HEK293 (cell line): ENCODE results near the gene ZFAND3.

Source experiments
- CTCF ChIA-PET: fragments of 350-600 bp; formaldehyde crosslinking; extraction: SDS; loops from one replicate; lab custom pipeline; 2021; ENCODE audit warnings: antibody characterized with exemption; lab: Yijun Ruan, JAX
- POLR2A ChIA-PET: fragments of 300-600 bp; formaldehyde crosslinking; extraction: SDS; loops from one replicate; lab custom pipeline; 2020; ENCODE audit warnings: antibody characterized with exemption, inconsistent platforms; lab: Yijun Ruan, JAX
- H3K27ac ChIP-seq: fragments of 200-500 bp; sonication (Bioruptor generic); 2 replicates; pipeline ENCODE4 v1.5.1; 2014; ENCODE audit warnings: low read depth, low read length, control low read depth, inconsistent platforms; ENCODE audit errors: extremely low read depth
- H3K36me3 ChIP-seq, 2 experiments: fragments of 200-500 bp in 1 of 2; sonication (Bioruptor generic) in 1 of 2; 1 replicate in 1 of 2; 2 replicates in 1 of 2; pipeline ENCODE4 v1.5.1; 2014 to 2017; ENCODE audit warnings: inconsistent platforms in 2 of 2, low read length in 2 of 2; ENCODE audit not compliant: control insufficient read depth in 2 of 2, insufficient read depth in 1 of 2
- H3K4me1 ChIP-seq: fragments of 200-500 bp; sonication (Bioruptor generic); 2 replicates; pipeline ENCODE4 v1.5.1; 2014; ENCODE audit warnings: mild to moderate bottlenecking, low read length, inconsistent platforms; ENCODE audit not compliant: control insufficient read depth, insufficient read depth
- H3K4me3 ChIP-seq: 2 replicates; pipeline ENCODE4 v1.5.1; 2011; ENCODE audit warnings: low read depth, mild to moderate bottlenecking, control low read depth, low read length, moderate library complexity
- H3K9me3 ChIP-seq: fragments of 200-500 bp; sonication (Bioruptor generic); 2 replicates; pipeline ENCODE4 v1.5.1; 2014; ENCODE audit warnings: low read depth, low read length, inconsistent platforms; ENCODE audit not compliant: control insufficient read depth, insufficient read depth
- ATF2 ChIP-seq: fragments of 450-650 bp; formaldehyde crosslinking; IDR thresholded peaks from 2 replicates; pipeline ENCODE4 v1.5.1; 2016; ENCODE audit warnings: missing biosample characterization, missing genetic modification characterization, low read depth
- EGR2 ChIP-seq: fragments of 450-650 bp; formaldehyde crosslinking; IDR thresholded peaks from 2 replicates; pipeline ENCODE4 v1.5.1; 2016; ENCODE audit warnings: low read depth, missing biosample characterization, missing genetic modification characterization
- GLI4 ChIP-seq: fragments of 450-650 bp; formaldehyde crosslinking; IDR thresholded peaks from 2 replicates; pipeline ENCODE4 v1.5.1; 2016; ENCODE audit warnings: missing biosample characterization, missing genetic modification characterization
- MZF1 ChIP-seq: fragments of 450-650 bp; formaldehyde crosslinking; IDR thresholded peaks from 2 replicates; pipeline ENCODE4 v1.5.1; 2017; ENCODE audit warnings: missing biosample characterization, missing genetic modification characterization, borderline replicate concordance
- REPIN1 ChIP-seq: fragments of 450-650 bp; formaldehyde crosslinking; IDR thresholded peaks from 2 replicates; pipeline ENCODE4 v1.5.1; 2017; ENCODE audit warnings: missing biosample characterization, missing genetic modification characterization, low read depth
- SCRT1 ChIP-seq: fragments of 450-650 bp; formaldehyde crosslinking; IDR thresholded peaks from 2 replicates; pipeline ENCODE4 v1.5.1; 2016; ENCODE audit warnings: missing biosample characterization, missing genetic modification characterization, borderline replicate concordance
- SP2 ChIP-seq: fragments of 450-650 bp; formaldehyde crosslinking; IDR thresholded peaks from 2 replicates; pipeline ENCODE4 v1.5.1; 2016; ENCODE audit warnings: missing biosample characterization, missing genetic modification characterization
- ZBTB21 ChIP-seq: fragments of 450-650 bp; formaldehyde crosslinking; IDR thresholded peaks from 2 replicates; pipeline ENCODE4 v1.5.1; 2017; ENCODE audit warnings: missing biosample characterization, missing genetic modification characterization
- ZFP37 ChIP-seq: fragments of 450-650 bp; formaldehyde crosslinking; IDR thresholded peaks from 2 replicates; pipeline ENCODE4 v1.5.1; 2016; ENCODE audit warnings: missing biosample characterization, missing genetic modification characterization
- ZNF184 ChIP-seq: fragments of 450-650 bp; IDR thresholded peaks from 2 replicates; pipeline ENCODE4 v1.5.1; 2018; ENCODE audit warnings: missing biosample characterization, mild to moderate bottlenecking, missing genetic modification characterization
- ZNF211 ChIP-seq: fragments of 450-650 bp; formaldehyde crosslinking; IDR thresholded peaks from 2 replicates; pipeline ENCODE4 v1.5.1; 2016; ENCODE audit warnings: low read depth, missing biosample characterization, missing genetic modification characterization
- ZNF248 ChIP-seq: fragments of 450-650 bp; formaldehyde crosslinking; IDR thresholded peaks from 2 replicates; pipeline ENCODE4 v1.5.1; 2017; ENCODE audit warnings: missing biosample characterization, missing genetic modification characterization
- ZNF266 ChIP-seq: fragments of 450-650 bp; formaldehyde crosslinking; IDR thresholded peaks from 2 replicates; pipeline ENCODE4 v1.5.1; 2016; ENCODE audit warnings: missing biosample characterization, missing genetic modification characterization, low read depth
- ZNF324 ChIP-seq: fragments of 450-650 bp; formaldehyde crosslinking; IDR thresholded peaks from 2 replicates; pipeline ENCODE4 v1.5.1; 2016; ENCODE audit warnings: missing biosample characterization, missing genetic modification characterization
- ZNF548 ChIP-seq: fragments of 450-650 bp; formaldehyde crosslinking; IDR thresholded peaks from 2 replicates; pipeline ENCODE4 v1.5.1; 2016; ENCODE audit warnings: missing biosample characterization, missing genetic modification characterization
- ZNF580 ChIP-seq: fragments of 450-650 bp; formaldehyde crosslinking; IDR thresholded peaks from 2 replicates; pipeline ENCODE4 v1.5.1; 2016; ENCODE audit warnings: missing biosample characterization, missing genetic modification characterization
- ZNF621 ChIP-seq: fragments of 450-650 bp; formaldehyde crosslinking; IDR thresholded peaks from 2 replicates; pipeline ENCODE4 v1.5.1; 2017; ENCODE audit warnings: missing biosample characterization, missing genetic modification characterization
- ZNF629 ChIP-seq: fragments of 450-650 bp; formaldehyde crosslinking; IDR thresholded peaks from 2 replicates; pipeline ENCODE4 v1.5.1; 2017; ENCODE audit warnings: missing biosample characterization, missing genetic modification characterization
- ZNF777 ChIP-seq: fragments of 450-650 bp; formaldehyde crosslinking; IDR thresholded peaks from 2 replicates; pipeline ENCODE4 v1.5.1; 2017; ENCODE audit warnings: missing biosample characterization, missing genetic modification characterization, borderline replicate concordance
- ZNF830 ChIP-seq: fragments of 450-650 bp; IDR thresholded peaks from 2 replicates; pipeline ENCODE4 v1.5.0; 2018; ENCODE audit warnings: missing biosample characterization, missing genetic modification characterization, low read depth, mild to moderate bottlenecking, moderate library complexity
- ZSCAN16 ChIP-seq: fragments of 450-650 bp; formaldehyde crosslinking; IDR thresholded peaks from 2 replicates; pipeline ENCODE4 v1.5.1; 2016; ENCODE audit warnings: missing biosample characterization, missing genetic modification characterization

ZFAND3 gene

GRCh38 chr6:38024908-38025307 lies 205.4 kb downstream of the ZFAND3 start:
- Histone ChIP-seq H3K36me3 (no peaks in the 10 kb centered on the region), H3K27ac (no peak overlapping the region), H3K9me3 (no peaks in the 10 kb centered on the region; the same call in 1 of the 2 replicates), H3K4me3 (no peak overlapping the region), H3K4me1 (peaks cover 18% of the 10 kb centered on the region)
- no peak for TF ChIP-seq REPIN1
- no peak for TF ChIP-seq ZNF324 (tag by site-specific recombination)
- TF ChIP-seq ZSCAN16 (tag by site-specific recombination) = no peak
- TF ChIP-seq ZNF211 (tag by site-specific recombination) = no peak
- TF ChIP-seq ATF2 (tag by site-specific recombination) = no peak
- TF ChIP-seq ZNF548 (tag by site-specific recombination) = no peak
- TF ChIP-seq ZNF777 (tag by site-specific recombination) = no peak
- TF ChIP-seq ZFP37 = no peak
- no peak for TF ChIP-seq ZNF580 (tag by site-specific recombination)
- no peak for TF ChIP-seq ZNF184 (tag by site-specific recombination)
- no peak for TF ChIP-seq SCRT1 (tag by site-specific recombination)
- POLR2A ChIA-PET = no interaction called here
- CTCF ChIA-PET = interaction anchor here (0.6 to 1.7 kb wide), 4 partner anchors 9 to 469 kb away, joined by 3 to 9 read pairs (median 4); no protein-coding TSS in a partner anchor

GRCh38 chr6:38025451-38025850 lies 205.9 kb downstream of the ZFAND3 start:
- TF ChIP-seq ZBTB21 (tag by site-specific recombination) = no peak
- no peak for TF ChIP-seq ZNF266
- TF ChIP-seq GLI4 (tag by site-specific recombination) = no peak
- no peak for TF ChIP-seq ZNF621 (tag by site-specific recombination)
- H3K27ac ChIP-seq = no peak overlapping the region
- no peaks in the 10 kb centered on the region; the same call in 1 of the 2 replicates for H3K9me3 ChIP-seq
- POLR2A ChIA-PET = no interaction called here
- H3K4me3 ChIP-seq = no peak overlapping the region
- H3K4me1 ChIP-seq = peaks cover 16% of the 10 kb centered on the region
- CTCF ChIA-PET = interaction anchor here (0.5 to 1.7 kb wide), 7 partner anchors 9 to 948 kb away, joined by 3 to 9 read pairs (median 3); no protein-coding TSS in a partner anchor
- H3K36me3 ChIP-seq = no peaks in the 10 kb centered on the region

GRCh38 chr6:38027685-38028373 lies 208.3 kb downstream of the ZFAND3 start:
- ChIA-PET POLR2A (interaction anchor here (0.5 to 0.6 kb wide), 2 partner anchors 20 to 329 kb away, joined by 3 to 11 read pairs; no protein-coding TSS in a partner anchor), CTCF (interaction anchor here (0.6 to 1.4 kb wide), 4 partner anchors 10 to 322 kb away, joined by 3 to 4 read pairs (median 3); no protein-coding TSS in a partner anchor)
- H3K9me3 ChIP-seq = no peaks in the 10 kb centered on the region; the same call in 1 of the 2 replicates
- H3K4me3 ChIP-seq = no peak overlapping the region
- peaks cover 7% of the 10 kb centered on the region; the same call in 1 of the 2 replicates for H3K4me1 ChIP-seq
- H3K27ac ChIP-seq = no peak overlapping the region
- TF ChIP-seq ZNF629 (tag by site-specific recombination) (no peak), ZNF248 (tag by site-specific recombination) (no peak), EGR2 (no peak), MZF1 (tag by site-specific recombination) (no peak), ZNF830 (tag by site-specific recombination) (no peak), SP2 (tag by site-specific recombination) (no peak)
- H3K36me3 ChIP-seq = no peaks in the 10 kb centered on the region
